ENCODE data around the gene AGBL1. TPM values are rescaled to one million over a fixed set of nuclear protein-coding genes. Genes with fewer than 3 reads are reported as not detected.

AGBL1 gene
- total and polyA plus RNA-seq, 4 donors = 0.08 to 147 (median 4.7) TPM

DNA sequence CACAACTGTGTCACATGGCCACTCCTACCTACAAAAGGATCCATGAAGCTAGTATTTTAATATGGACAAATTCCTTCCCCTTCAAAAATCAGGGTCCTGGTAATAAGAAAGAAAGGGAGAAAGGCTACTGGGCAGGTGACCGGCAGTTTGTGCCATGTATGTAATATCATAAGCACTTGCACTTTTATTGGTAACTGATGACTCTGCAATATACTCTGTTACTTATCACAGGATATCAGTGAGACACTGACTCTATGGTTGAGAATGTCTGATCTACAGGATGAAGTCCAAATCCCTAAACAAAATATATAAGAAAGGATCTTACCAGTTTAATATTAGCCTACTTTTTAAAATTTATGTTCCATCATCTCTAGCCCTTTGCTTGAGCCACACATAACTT, 315.2 kb downstream of the AGBL1 start:
- no peak overlapping the region for H3K4me3 ChIP-seq
- no peaks in the 10 kb centered on the region for H3K27me3 ChIP-seq (ENCODE audit: control insufficient read depth in 3 of 3, insufficient read depth in 3 of 3, low read length in 2 of 3)
- TF ChIP-seq, protein P1, sequence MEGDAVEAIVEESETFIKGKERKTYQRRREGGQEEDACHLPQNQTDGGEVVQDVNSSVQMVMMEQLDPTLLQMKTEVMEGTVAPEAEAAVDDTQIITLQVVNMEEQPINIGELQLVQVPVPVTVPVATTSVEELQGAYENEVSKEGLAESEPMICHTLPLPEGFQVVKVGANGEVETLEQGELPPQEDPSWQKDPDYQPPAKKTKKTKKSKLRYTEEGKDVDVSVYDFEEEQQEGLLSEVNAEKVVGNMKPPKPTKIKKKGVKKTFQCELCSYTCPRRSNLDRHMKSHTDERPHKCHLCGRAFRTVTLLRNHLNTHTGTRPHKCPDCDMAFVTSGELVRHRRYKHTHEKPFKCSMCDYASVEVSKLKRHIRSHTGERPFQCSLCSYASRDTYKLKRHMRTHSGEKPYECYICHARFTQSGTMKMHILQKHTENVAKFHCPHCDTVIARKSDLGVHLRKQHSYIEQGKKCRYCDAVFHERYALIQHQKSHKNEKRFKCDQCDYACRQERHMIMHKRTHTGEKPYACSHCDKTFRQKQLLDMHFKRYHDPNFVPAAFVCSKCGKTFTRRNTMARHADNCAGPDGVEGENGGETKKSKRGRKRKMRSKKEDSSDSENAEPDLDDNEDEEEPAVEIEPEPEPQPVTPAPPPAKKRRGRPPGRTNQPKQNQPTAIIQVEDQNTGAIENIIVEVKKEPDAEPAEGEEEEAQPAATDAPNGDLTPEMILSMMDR (IDR thresholded peaks at IDR 0.05; ENCODE audit: control extremely low read depth, extremely low read depth) = no peak
- ATAC-seq (ENCODE audit: insufficient read depth, low FRiP score) = no peak
- H3K9me3 ChIP-seq (ENCODE audit: control insufficient read depth in 4 of 4, insufficient read depth in 3 of 4, low read length in 3 of 4) = no peaks in the 10 kb centered on the region
- H3K9ac ChIP-seq (ENCODE audit: insufficient read depth in 1 of 2, low read length in 2 of 2) = no peak overlapping the region
- H3K4me1 ChIP-seq (ENCODE audit: control insufficient read depth in 5 of 5, insufficient read depth in 5 of 5, low read length in 5 of 5) = no peaks in the 10 kb centered on the region
- H3K27ac ChIP-seq (ENCODE audit: low read depth in 1 of 2, low read length in 1 of 2) = no peak overlapping the region
- no peak for DNase-seq
- WGBS, 2 donors = 94 to 98% methylated on average over 1 of the region's 1 CpG
- no peaks in the 10 kb centered on the region for H3K36me3 ChIP-seq (ENCODE audit: control insufficient read depth in 4 of 4, insufficient read depth in 4 of 4, low read length in 4 of 4)

DNA sequence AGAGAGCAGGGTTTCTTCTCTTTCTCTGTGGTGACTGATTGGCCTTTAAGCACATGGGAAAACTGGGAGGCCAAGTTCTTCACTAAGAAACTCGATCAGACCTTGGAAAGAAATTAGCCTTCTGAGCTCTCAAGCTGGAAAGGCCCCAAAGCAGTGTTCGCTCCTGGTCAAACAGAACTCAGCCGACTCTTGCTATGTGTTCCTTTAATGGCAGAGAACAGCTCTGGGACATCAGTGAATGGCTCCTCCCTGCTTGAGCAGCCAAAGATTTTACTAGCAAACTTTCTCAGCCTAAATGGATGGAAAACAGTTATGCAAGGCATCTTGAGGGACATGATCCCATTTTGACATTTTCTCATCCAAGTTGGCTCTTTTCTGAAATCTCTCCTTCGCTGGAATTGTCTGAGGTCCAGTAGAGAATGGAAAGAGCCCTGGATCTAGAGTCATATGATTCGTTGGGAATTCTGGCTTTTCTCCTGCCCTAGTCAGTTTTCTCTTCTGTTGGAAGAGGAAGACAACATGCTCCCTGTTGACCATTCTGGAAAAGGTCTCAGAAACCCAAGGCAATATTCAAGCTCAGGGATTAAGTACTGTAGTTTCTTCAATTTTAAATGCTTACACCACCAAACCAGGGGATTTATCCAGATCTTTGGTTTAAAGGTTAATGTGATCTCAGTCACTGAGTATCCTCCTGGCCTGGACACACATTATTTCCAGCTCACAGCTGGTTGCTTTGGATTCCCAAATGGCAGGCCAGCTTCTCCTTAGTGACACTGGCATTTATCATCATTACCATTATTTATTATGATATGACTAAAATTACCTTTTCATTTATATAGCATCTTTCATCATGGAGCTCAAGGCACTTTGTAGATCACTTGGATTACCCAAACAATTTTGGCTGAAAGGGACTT, 319.6 kb downstream of the AGBL1 start:
- WGBS, 2 donors = 64 to 82% methylated on average over 5 of the region's 5 CpGs
- H3K36me3 ChIP-seq (ENCODE audit: control insufficient read depth in 4 of 4, insufficient read depth in 4 of 4, low read length in 4 of 4) = no peaks in the 10 kb centered on the region
- no peak for ATAC-seq (ENCODE audit: insufficient read depth, low FRiP score)

GRCh38 chr15:86403221-86403620, 323.6 kb downstream of the AGBL1 start:
- no peak overlapping the region for H3K4me3 ChIP-seq
- H3K9ac ChIP-seq (ENCODE audit: insufficient read depth in 1 of 2, low read length in 2 of 2) = no peak overlapping the region
- H3K4me1 ChIP-seq (ENCODE audit: control insufficient read depth in 5 of 5, insufficient read depth in 5 of 5, low read length in 5 of 5) = no peaks in the 10 kb centered on the region
- H3K36me3 ChIP-seq (ENCODE audit: control insufficient read depth in 4 of 4, insufficient read depth in 4 of 4, low read length in 4 of 4) = no peaks in the 10 kb centered on the region
- TF ChIP-seq, protein P1 (IDR thresholded peaks at IDR 0.05; ENCODE audit: control extremely low read depth, extremely low read depth) = no peak
- H3K27me3 ChIP-seq (ENCODE audit: control insufficient read depth in 3 of 3, insufficient read depth in 3 of 3, low read length in 2 of 3) = no peaks in the 10 kb centered on the region
- ATAC-seq (ENCODE audit: insufficient read depth, low FRiP score) (no peak), DNase-seq (no peak)
- H3K9me3 ChIP-seq (ENCODE audit: control insufficient read depth in 4 of 4, insufficient read depth in 3 of 4, low read length in 3 of 4) = no peaks in the 10 kb centered on the region
- no peak overlapping the region for H3K27ac ChIP-seq (ENCODE audit: low read depth in 1 of 2, low read length in 1 of 2)

More for the DNA sequence above, 319.6 kb downstream of the AGBL1 start:
- H3K9me3 ChIP-seq (ENCODE audit: control insufficient read depth in 4 of 4, insufficient read depth in 3 of 4, low read length in 3 of 4) = no peaks in the 10 kb centered on the region
- TF ChIP-seq, protein P1 (IDR thresholded peaks at IDR 0.05; ENCODE audit: control extremely low read depth, extremely low read depth) = no peak
- no peak overlapping the region for H3K27ac ChIP-seq (ENCODE audit: low read depth in 1 of 2, low read length in 1 of 2)
- H3K27me3 ChIP-seq (ENCODE audit: control insufficient read depth in 3 of 3, insufficient read depth in 3 of 3, low read length in 2 of 3) = no peaks in the 10 kb centered on the region
- DNase-seq = no peak
- H3K4me3 ChIP-seq = no peak overlapping the region
- H3K9ac ChIP-seq (ENCODE audit: insufficient read depth in 1 of 2, low read length in 2 of 2) = no peak overlapping the region
- H3K4me1 ChIP-seq (ENCODE audit: control insufficient read depth in 5 of 5, insufficient read depth in 5 of 5, low read length in 5 of 5) = no peaks in the 10 kb centered on the region
